Omental fat pad (tissue), 4 donors: ENCODE results near the gene MCCD1. TPM values are rescaled to one million over a fixed set of nuclear protein-coding genes. Genes with fewer than 3 reads are reported as not detected.

ENCODE experiments used
- ATAC-seq: fragments of 150-250 bp; one replicate; pipeline ENCODE4 v1.9.1; 2016; ENCODE audit warnings: mild to moderate bottlenecking, moderate library complexity; ENCODE audit not compliant: low FRiP score
- DNase-seq: peaks from one replicate; pipeline ENCODE4 v3.0.0-alpha.2; 2019; ENCODE audit warnings: low spot score
- total RNA-seq, 4 donors: library from RNA; depleted of rRNA; stranded (reverse); fragments of >200 nt; gene quantifications; one replicate each; pipeline ENCODE4 v1.1.0, GENCODE V29; 2016
- TF ChIP-seq, protein P1 (sequence below), 3 donors: fragments of 450-650 bp; IDR thresholded peaks; one replicate each; pipeline ENCODE4 v1.5.1; 2016 to 2017; ENCODE audit warnings: antibody characterized with exemption in 3 of 3, mild to moderate bottlenecking in 3 of 3, moderate library complexity in 2 of 3

The MCCD1 gene
- total RNA-seq, 4 donors from 2014 or later, result not detected

DNA sequence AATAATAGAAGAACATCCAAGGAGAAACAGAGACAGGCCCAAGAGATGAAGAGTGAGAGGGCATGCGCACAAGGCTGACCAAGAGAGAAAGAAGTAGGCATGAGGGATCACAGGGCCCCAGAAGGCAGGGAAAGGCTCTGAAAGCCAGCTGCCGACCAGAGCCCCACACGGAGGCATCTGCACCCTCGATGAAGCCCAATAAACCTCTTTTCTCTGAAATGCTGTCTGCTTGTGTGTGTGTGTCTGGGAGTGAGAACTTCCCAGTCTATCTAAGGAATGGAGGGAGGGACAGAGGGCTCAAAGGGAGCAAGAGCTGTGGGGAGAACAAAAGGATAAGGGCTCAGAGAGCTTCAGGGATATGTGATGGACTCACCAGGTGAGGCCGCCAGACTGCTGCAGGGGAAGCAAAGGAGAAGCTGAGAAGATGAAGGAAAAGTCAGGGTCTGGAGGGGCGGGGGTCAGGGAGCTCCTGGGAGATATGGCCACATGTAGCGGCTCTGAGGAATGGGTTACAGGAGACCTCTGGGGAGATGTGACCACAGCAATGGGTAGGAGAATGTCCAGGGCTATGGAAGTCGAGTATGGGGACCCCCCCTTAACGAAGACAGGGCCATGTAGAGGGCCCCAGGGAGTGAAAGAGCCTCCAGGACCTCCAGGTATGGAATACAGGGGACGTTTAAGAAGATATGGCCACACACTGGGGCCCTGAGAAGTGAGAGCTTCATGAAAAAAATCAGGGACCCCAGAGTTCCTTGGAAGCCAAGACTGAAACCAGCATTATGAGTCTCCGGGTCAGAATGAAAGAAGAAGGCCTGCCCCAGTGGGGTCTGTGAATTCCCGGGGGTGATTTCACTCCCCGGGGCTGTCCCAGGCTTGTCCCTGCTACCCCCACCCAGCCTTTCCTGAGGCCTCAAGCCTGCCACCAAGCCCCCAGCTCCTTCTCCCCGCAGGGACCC lies 45.6 kb downstream of the MCCD1 start:
- ATAC-seq, result no peak
- TF ChIP-seq, protein P1, sequence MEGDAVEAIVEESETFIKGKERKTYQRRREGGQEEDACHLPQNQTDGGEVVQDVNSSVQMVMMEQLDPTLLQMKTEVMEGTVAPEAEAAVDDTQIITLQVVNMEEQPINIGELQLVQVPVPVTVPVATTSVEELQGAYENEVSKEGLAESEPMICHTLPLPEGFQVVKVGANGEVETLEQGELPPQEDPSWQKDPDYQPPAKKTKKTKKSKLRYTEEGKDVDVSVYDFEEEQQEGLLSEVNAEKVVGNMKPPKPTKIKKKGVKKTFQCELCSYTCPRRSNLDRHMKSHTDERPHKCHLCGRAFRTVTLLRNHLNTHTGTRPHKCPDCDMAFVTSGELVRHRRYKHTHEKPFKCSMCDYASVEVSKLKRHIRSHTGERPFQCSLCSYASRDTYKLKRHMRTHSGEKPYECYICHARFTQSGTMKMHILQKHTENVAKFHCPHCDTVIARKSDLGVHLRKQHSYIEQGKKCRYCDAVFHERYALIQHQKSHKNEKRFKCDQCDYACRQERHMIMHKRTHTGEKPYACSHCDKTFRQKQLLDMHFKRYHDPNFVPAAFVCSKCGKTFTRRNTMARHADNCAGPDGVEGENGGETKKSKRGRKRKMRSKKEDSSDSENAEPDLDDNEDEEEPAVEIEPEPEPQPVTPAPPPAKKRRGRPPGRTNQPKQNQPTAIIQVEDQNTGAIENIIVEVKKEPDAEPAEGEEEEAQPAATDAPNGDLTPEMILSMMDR (IDR thresholded peaks at IDR 0.05), result no peak
- no peak for DNase-seq

DNA sequence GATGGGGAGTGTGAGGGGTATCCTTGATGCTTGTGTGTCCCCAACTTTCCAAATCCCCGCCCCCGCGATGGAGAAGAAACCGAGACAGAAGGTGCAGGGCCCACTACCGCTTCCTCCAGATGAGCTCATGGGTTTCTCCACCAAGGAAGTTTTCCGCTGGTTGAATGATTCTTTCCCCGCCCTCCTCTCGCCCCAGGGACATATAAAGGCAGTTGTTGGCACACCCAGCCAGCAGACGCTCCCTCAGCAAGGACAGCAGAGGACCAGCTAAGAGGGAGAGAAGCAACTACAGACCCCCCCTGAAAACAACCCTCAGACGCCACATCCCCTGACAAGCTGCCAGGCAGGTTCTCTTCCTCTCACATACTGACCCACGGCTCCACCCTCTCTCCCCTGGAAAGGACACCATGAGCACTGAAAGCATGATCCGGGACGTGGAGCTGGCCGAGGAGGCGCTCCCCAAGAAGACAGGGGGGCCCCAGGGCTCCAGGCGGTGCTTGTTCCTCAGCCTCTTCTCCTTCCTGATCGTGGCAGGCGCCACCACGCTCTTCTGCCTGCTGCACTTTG lies 46.7 kb downstream of the MCCD1 start, which contains the start of gene TNF:
TSS of gene TNF (plus strand) at position 231 of the 567 bp plus-strand sequence. CDS start at position 408, 177 bp downstream.
- no peak for DNase-seq
- ATAC-seq, result no peak
- TF ChIP-seq, protein P1 (IDR thresholded peaks at IDR 0.05), result no peak

DNA sequence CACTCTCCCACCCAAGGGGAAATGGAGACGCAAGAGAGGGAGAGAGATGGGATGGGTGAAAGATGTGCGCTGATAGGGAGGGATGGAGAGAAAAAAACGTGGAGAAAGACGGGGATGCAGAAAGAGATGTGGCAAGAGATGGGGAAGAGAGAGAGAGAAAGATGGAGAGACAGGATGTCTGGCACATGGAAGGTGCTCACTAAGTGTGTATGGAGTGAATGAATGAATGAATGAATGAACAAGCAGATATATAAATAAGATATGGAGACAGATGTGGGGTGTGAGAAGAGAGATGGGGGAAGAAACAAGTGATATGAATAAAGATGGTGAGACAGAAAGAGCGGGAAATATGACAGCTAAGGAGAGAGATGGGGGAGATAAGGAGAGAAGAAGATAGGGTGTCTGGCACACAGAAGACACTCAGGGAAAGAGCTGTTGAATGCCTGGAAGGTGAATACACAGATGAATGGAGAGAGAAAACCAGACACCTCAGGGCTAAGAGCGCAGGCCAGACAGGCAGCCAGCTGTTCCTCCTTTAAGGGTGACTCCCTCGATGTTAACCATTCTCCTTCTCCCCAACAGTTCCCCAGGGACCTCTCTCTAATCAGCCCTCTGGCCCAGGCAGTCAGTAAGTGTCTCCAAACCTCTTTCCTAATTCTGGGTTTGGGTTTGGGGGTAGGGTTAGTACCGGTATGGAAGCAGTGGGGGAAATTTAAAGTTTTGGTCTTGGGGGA lies 47.4 kb downstream of the MCCD1 start:
- DNase-seq (no peak), ATAC-seq (no peak)
- TF ChIP-seq, protein P1 (IDR thresholded peaks at IDR 0.05), result no peak

DNA sequence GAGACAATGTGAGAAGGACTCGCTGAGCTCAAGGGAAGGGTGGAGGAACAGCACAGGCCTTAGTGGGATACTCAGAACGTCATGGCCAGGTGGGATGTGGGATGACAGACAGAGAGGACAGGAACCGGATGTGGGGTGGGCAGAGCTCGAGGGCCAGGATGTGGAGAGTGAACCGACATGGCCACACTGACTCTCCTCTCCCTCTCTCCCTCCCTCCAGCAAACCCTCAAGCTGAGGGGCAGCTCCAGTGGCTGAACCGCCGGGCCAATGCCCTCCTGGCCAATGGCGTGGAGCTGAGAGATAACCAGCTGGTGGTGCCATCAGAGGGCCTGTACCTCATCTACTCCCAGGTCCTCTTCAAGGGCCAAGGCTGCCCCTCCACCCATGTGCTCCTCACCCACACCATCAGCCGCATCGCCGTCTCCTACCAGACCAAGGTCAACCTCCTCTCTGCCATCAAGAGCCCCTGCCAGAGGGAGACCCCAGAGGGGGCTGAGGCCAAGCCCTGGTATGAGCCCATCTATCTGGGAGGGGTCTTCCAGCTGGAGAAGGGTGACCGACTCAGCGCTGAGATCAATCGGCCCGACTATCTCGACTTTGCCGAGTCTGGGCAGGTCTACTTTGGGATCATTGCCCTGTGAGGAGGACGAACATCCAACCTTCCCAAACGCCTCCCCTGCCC lies 48.3 kb downstream of the MCCD1 start:
- TF ChIP-seq, protein P1 (IDR thresholded peaks at IDR 0.05), result no peak
- ATAC-seq (no peak), DNase-seq (no peak)

DNA sequence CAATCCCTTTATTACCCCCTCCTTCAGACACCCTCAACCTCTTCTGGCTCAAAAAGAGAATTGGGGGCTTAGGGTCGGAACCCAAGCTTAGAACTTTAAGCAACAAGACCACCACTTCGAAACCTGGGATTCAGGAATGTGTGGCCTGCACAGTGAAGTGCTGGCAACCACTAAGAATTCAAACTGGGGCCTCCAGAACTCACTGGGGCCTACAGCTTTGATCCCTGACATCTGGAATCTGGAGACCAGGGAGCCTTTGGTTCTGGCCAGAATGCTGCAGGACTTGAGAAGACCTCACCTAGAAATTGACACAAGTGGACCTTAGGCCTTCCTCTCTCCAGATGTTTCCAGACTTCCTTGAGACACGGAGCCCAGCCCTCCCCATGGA lies 48.8 kb downstream of the MCCD1 start:
- TF ChIP-seq, protein P1 (IDR thresholded peaks at IDR 0.05), result no peak
- ATAC-seq, result no peak

More for the DNA sequence above, 48.8 kb downstream of the MCCD1 start:
- no peak for DNase-seq
